ENCODE results near the gene APBA2.
"Not testable (repeated sequence)": the region's sequence is repeated elsewhere in the genome, so short reads cannot be mapped to it uniquely, and the experiment has no call there.

Gene APBA2

GRCh38 chr15:28885630-28886430, at the start of gene APBA2:
TSS of gene APBA2 (plus strand) at chr15:28885974. CDS start at chr15:29053885, 167,911 bp downstream.
- H3K4me3 ChIP-seq (ENCODE audit: low read depth, low read length) = no peak within 1 kb of the TSS
- TF ChIP-seq MYC (IDR thresholded peaks at IDR 0.05; ENCODE audit: low read depth, low read length) = no peak
- no peak for TF ChIP-seq POLR2A (IDR thresholded peaks at IDR 0.05; ENCODE audit: extremely low read depth, insufficient read length)
- DNase-seq (ENCODE audit: low read depth) = peak; percentile 65

- DNase-seq (ENCODE audit: low read depth); H3K4me3 ChIP-seq (ENCODE audit: low read depth, low read length): not testable (repeated sequence)
Observed at GRCh38 chr15:28840285-28840684, 45.5 kb upstream of the APBA2 start.

- not testable (repeated sequence) for DNase-seq (ENCODE audit: low read depth); H3K4me3 ChIP-seq (ENCODE audit: low read depth, low read length)
Observed at GRCh38 chr15:28842210-28842609, 43.6 kb upstream of the APBA2 start.

GRCh38 chr15:28843520-28843919, 42.3 kb upstream of the APBA2 start:
- not testable (repeated sequence) for DNase-seq (ENCODE audit: low read depth); H3K4me3 ChIP-seq (ENCODE audit: low read depth, low read length)

GRCh38 chr15:28844147-28844546, 41.6 kb upstream of the APBA2 start:
- not testable (repeated sequence) for H3K4me3 ChIP-seq (ENCODE audit: low read depth, low read length); DNase-seq (ENCODE audit: low read depth)

- not testable (repeated sequence) for DNase-seq (ENCODE audit: low read depth); H3K4me3 ChIP-seq (ENCODE audit: low read depth, low read length)
Observed at GRCh38 chr15:28847247-28847646, 38.5 kb upstream of the APBA2 start.

GRCh38 chr15:28847959-28848358, 37.8 kb upstream of the APBA2 start:
- not testable (repeated sequence) for H3K4me3 ChIP-seq (ENCODE audit: low read depth, low read length); DNase-seq (ENCODE audit: low read depth)

GRCh38 chr15:28848521-28848920, 37.3 kb upstream of the APBA2 start, which contains the start of gene GOLGA6L7:
TSS of gene GOLGA6L7 (minus strand) at chr15:28848644. CDS start at chr15:28848549, 95 bp downstream.
- not testable (repeated sequence) for DNase-seq (ENCODE audit: low read depth)

GRCh38 chr15:28849271-28849670, 36.5 kb upstream of the APBA2 start:
- H3K4me3 ChIP-seq (ENCODE audit: low read depth, low read length); DNase-seq (ENCODE audit: low read depth): not testable (repeated sequence)

More at GRCh38 chr15:28848521-28848920, 37.3 kb upstream of the APBA2 start, which contains the start of gene GOLGA6L7:
- not testable (repeated sequence) for H3K4me3 ChIP-seq (ENCODE audit: low read depth, low read length)

GRCh38 chr15:28849766-28850165, 36.0 kb upstream of the APBA2 start:
- not testable (repeated sequence) for DNase-seq (ENCODE audit: low read depth); H3K4me3 ChIP-seq (ENCODE audit: low read depth, low read length)

GRCh38 chr15:28853654-28854053, 32.1 kb upstream of the APBA2 start:
- H3K4me3 ChIP-seq (ENCODE audit: low read depth, low read length); DNase-seq (ENCODE audit: low read depth): not testable (repeated sequence)

- DNase-seq (ENCODE audit: low read depth); H3K4me3 ChIP-seq (ENCODE audit: low read depth, low read length): not testable (repeated sequence)
Observed at GRCh38 chr15:28854578-28854977, 31.2 kb upstream of the APBA2 start.

- TF ChIP-seq MYC (IDR thresholded peaks at IDR 0.05; ENCODE audit: low read depth, low read length) (no peak), MAX (IDR thresholded peaks at IDR 0.05; ENCODE audit: low read depth, low read length) (peak; percentile 84)
- peak; percentile 68 for DNase-seq (ENCODE audit: low read depth)
- no peak overlapping the region for H3K4me3 ChIP-seq (ENCODE audit: low read depth, low read length)
Observed at GRCh38 chr15:28861031-28861534, 24.7 kb upstream of the APBA2 start.

- peak; percentile 26 for DNase-seq (ENCODE audit: low read depth)
Observed at GRCh38 chr15:28861589-28862293, 24.0 kb upstream of the APBA2 start.

More at GRCh38 chr15:28861589-28862293, 24.0 kb upstream of the APBA2 start:
- not testable (repeated sequence) for H3K4me3 ChIP-seq (ENCODE audit: low read depth, low read length)

Measured in NB4 (cell line).